GM18505 (cell line): ENCODE results near the gene SNX18.

ENCODE experiments used
- ATAC-seq: cut with Tn5 transposase; IDR thresholded peaks from one replicate; pipeline ENCODE4 v1.9.1; 2021; ENCODE audit not compliant: unreplicated experiment
- POLR2A ChIP-seq: IDR thresholded peaks from 4 replicates; pipeline ENCODE4 v1.6.1; 2011; ENCODE audit warnings: borderline replicate concordance; ENCODE audit not compliant: insufficient read depth, insufficient read length; ENCODE audit errors: extremely low read depth

The SNX18 gene

GRCh38 chr5:54561651-54562050 is 44.1 kb downstream of the SNX18 start:
- no peak for ATAC-seq

GRCh38 chr5:54563083-54563761 is 45.7 kb downstream of the SNX18 start:
- TF ChIP-seq POLR2A: no peak
- no peak for ATAC-seq

More at GRCh38 chr5:54561651-54562050, 44.1 kb downstream of the SNX18 start:
- no peak for TF ChIP-seq POLR2A

- TF ChIP-seq POLR2A: no peak
These were observed 50.4 kb downstream of the SNX18 start for GRCh38 chr5:54567996-54568395.

GRCh38 chr5:54570916-54571315 is 53.4 kb downstream of the SNX18 start:
- no peak for TF ChIP-seq POLR2A
- no peak for ATAC-seq

More at GRCh38 chr5:54567996-54568395, 50.4 kb downstream of the SNX18 start:
- ATAC-seq: no peak

GRCh38 chr5:54571462-54571861 is 53.9 kb downstream of the SNX18 start:
- no peak for ATAC-seq
- no peak for TF ChIP-seq POLR2A

- TF ChIP-seq POLR2A: no peak
- ATAC-seq: no peak
These were observed 56.4 kb downstream of the SNX18 start for GRCh38 chr5:54573812-54574489.

- TF ChIP-seq POLR2A: no peak
- ATAC-seq: no peak
These were observed 60.0 kb downstream of the SNX18 start for GRCh38 chr5:54577528-54577927.

- no peak for TF ChIP-seq POLR2A
- no peak for ATAC-seq
These were observed 60.5 kb downstream of the SNX18 start for GRCh38 chr5:54577937-54578653.

- no peak for ATAC-seq
- no peak for TF ChIP-seq POLR2A
These were observed 62.2 kb downstream of the SNX18 start for GRCh38 chr5:54579591-54580295.

- TF ChIP-seq POLR2A: no peak
- ATAC-seq: no peak
These were observed 63.6 kb downstream of the SNX18 start for GRCh38 chr5:54580997-54581811.

- no peak for ATAC-seq
These were observed 64.4 kb downstream of the SNX18 start for GRCh38 chr5:54581831-54582548.

GRCh38 chr5:54586336-54586735 is 68.8 kb downstream of the SNX18 start:
- ATAC-seq: no peak
- no peak for TF ChIP-seq POLR2A

More at GRCh38 chr5:54581831-54582548, 64.4 kb downstream of the SNX18 start:
- no peak for TF ChIP-seq POLR2A
